Activated CD4-positive, CD25-positive, alpha-beta regulatory T cell treated with anti-CD3 and anti-CD28 coated beads, Interleukin-2, amount 50 U/mL, for 24 hours (primary cell): ENCODE measurements around the gene ANKRD28.
A peak's percentile ranks its signal among the peaks of the same experiment; 100 is the strongest.
"Not testable (repeated sequence)": the region's sequence is repeated elsewhere in the genome, so short reads cannot be mapped to it uniquely, and the experiment has no call there.

ENCODE experiments used
- ATAC-seq, 2 donors: fragments of 150-1000 bp; cut with Tn5 transposase; one replicate each; pipeline ENCODE4 v1.10.0; 2021; ENCODE audit warnings: mild to moderate bottlenecking in 1 of 2, moderate library complexity in 1 of 2

ANKRD28 gene

GRCh38 chr3:15633766-15634598 is 163.8 kb downstream of the ANKRD28 start:
- no peak for ATAC-seq

- no peak for ATAC-seq
Observed at GRCh38 chr3:15633159-15633558, 164.6 kb downstream of the ANKRD28 start.

GRCh38 chr3:15632212-15632580 is 165.6 kb downstream of the ANKRD28 start:
- ATAC-seq, result no peak

GRCh38 chr3:15631426-15632211 is 166.2 kb downstream of the ANKRD28 start:
- ATAC-seq, result no peak

GRCh38 chr3:15630646-15631350 is 167.0 kb downstream of the ANKRD28 start:
- peak; percentile 68 to 71 for ATAC-seq

GRCh38 chr3:15629860-15630597 is 167.8 kb downstream of the ANKRD28 start:
- peak; percentile 94 to 96 for ATAC-seq

- no peak for ATAC-seq
Observed at GRCh38 chr3:15628967-15629366, 168.8 kb downstream of the ANKRD28 start.

GRCh38 chr3:15623535-15624440 is 174.0 kb downstream of the ANKRD28 start:
- peak; percentile 76 to 80 for ATAC-seq

- not testable (repeated sequence) for ATAC-seq
Observed at GRCh38 chr3:15619659-15620464, 177.9 kb downstream of the ANKRD28 start.
